ENCODE results near the gene IMMP1L.

The IMMP1L gene

GRCh38 chr11:31464436-31464835, 45.0 kb downstream of the IMMP1L start:
- no peak for DNase-seq

GRCh38 chr11:31455177-31455576, 54.2 kb downstream of the IMMP1L start:
- no peak for DNase-seq

- peak; percentile 32 for DNase-seq
Measured at GRCh38 chr11:31450841-31451240, 58.6 kb downstream of the IMMP1L start.

- no peak for DNase-seq
Measured at GRCh38 chr11:31449040-31449439, 60.4 kb downstream of the IMMP1L start.

GRCh38 chr11:31445621-31446020, 63.8 kb downstream of the IMMP1L start:
- DNase-seq = no peak

- no peak for DNase-seq
Measured at GRCh38 chr11:31443802-31444201, 65.6 kb downstream of the IMMP1L start.

- peak; percentile 98 for DNase-seq
Measured at GRCh38 chr11:31442086-31442485, 67.3 kb downstream of the IMMP1L start.

- DNase-seq = peak; percentile 18
Measured at GRCh38 chr11:31441296-31441695, 68.1 kb downstream of the IMMP1L start.

- DNase-seq = no peak
Measured at GRCh38 chr11:31437742-31438435, 71.5 kb downstream of the IMMP1L start.

GRCh38 chr11:31433851-31434250, 75.6 kb downstream of the IMMP1L start:
- no peak for DNase-seq

- DNase-seq = no peak
Measured at GRCh38 chr11:31424652-31425051, 84.8 kb downstream of the IMMP1L start.

- peak; percentile 98 for DNase-seq
Measured at GRCh38 chr11:31422703-31423102, 86.7 kb downstream of the IMMP1L start.

- peak; percentile 54 for DNase-seq
Measured at GRCh38 chr11:31421820-31422219, 87.6 kb downstream of the IMMP1L start.

- DNase-seq = no peak
Measured at GRCh38 chr11:31419669-31420068, 89.8 kb downstream of the IMMP1L start.

- DNase-seq = no peak
Measured at GRCh38 chr11:31419138-31419537, 90.3 kb downstream of the IMMP1L start.

GRCh38 chr11:31417816-31418215, 91.6 kb downstream of the IMMP1L start:
- no peak for DNase-seq

GRCh38 chr11:31417357-31417756, 92.1 kb downstream of the IMMP1L start:
- DNase-seq = peak; percentile 89

- no peak for DNase-seq
Measured at GRCh38 chr11:31415435-31415834, 94.0 kb downstream of the IMMP1L start.

GRCh38 chr11:31414338-31414737, 95.1 kb downstream of the IMMP1L start:
- no peak for DNase-seq

- DNase-seq = no peak
Measured at GRCh38 chr11:31412946-31413345, 96.5 kb downstream of the IMMP1L start.

- DNase-seq = no peak
Measured at GRCh38 chr11:31408201-31408600, 101.2 kb downstream of the IMMP1L start.

GRCh38 chr11:31404614-31405013, 104.8 kb downstream of the IMMP1L start:
- DNase-seq = no peak

GRCh38 chr11:31397239-31397834, 112.1 kb downstream of the IMMP1L start:
- peak; percentile 46 for DNase-seq

- DNase-seq = no peak
Measured at GRCh38 chr11:31387379-31387778, 122.0 kb downstream of the IMMP1L start.

- no peak for DNase-seq
Measured at GRCh38 chr11:31383116-31383515, 126.3 kb downstream of the IMMP1L start.

All from NCI-H146 (cell line).